PFSK-1 (cell line): ENCODE results near the gene OSBPL3.

Source experiments
- FOXP2 ChIP-seq: optimal IDR thresholded peaks from 2 replicates; pipeline ENCODE3; 2011; ENCODE audit warnings: borderline replicate concordance, control low read depth, inconsistent platforms; ENCODE audit not compliant: insufficient read depth; ENCODE audit errors: extremely low read length, extremely low read depth
- POLR2AphosphoS5 ChIP-seq: IDR thresholded peaks from 2 replicates; pipeline ENCODE4 v1.6.1; 2012; ENCODE audit warnings: low read depth, mild to moderate bottlenecking, control low read depth, low read length, moderate library complexity
- TAF1 ChIP-seq: IDR thresholded peaks from 2 replicates; pipeline ENCODE4 v1.6.1; 2012; ENCODE audit warnings: low read length, control low read depth, borderline replicate concordance; ENCODE audit not compliant: insufficient read depth
- TF ChIP-seq, protein P1 (sequence below), 2 experiments: IDR thresholded peaks; 2 replicates each; pipeline versions ENCODE4 v1.6.1 to v1.8.0; 2011 to 2012; ENCODE audit warnings: low read depth in 2 of 2, low read length in 2 of 2, control low read depth in 1 of 2, inconsistent platforms in 1 of 2, mild to moderate bottlenecking in 1 of 2, moderate library complexity in 1 of 2; ENCODE audit not compliant: insufficient read depth in 1 of 2

DNA sequence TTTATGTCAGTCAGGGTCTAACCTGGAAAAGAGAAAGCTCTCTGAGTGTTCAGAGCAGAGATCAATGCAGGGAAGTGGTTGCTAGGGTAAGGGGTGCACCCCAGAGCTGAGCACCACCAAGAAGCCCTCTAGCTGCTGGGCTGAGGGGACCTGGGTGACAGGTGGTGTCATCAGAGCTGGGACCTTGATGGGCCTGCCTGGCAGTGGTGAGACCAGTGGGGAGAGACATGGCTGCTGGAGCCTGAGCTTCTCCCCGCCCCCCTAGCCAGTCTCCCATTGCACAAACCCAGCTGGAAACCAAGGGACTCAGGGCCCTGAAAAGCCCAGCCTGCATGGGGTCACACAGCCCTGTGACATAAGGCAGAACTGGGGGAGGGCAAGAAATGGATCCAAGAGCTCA lies 49.1 kb upstream of the OSBPL3 start:
- TF ChIP-seq TAF1 (no peak), FOXP2 (no peak), POLR2AphosphoS5 (no peak)
- TF ChIP-seq, protein P1, sequence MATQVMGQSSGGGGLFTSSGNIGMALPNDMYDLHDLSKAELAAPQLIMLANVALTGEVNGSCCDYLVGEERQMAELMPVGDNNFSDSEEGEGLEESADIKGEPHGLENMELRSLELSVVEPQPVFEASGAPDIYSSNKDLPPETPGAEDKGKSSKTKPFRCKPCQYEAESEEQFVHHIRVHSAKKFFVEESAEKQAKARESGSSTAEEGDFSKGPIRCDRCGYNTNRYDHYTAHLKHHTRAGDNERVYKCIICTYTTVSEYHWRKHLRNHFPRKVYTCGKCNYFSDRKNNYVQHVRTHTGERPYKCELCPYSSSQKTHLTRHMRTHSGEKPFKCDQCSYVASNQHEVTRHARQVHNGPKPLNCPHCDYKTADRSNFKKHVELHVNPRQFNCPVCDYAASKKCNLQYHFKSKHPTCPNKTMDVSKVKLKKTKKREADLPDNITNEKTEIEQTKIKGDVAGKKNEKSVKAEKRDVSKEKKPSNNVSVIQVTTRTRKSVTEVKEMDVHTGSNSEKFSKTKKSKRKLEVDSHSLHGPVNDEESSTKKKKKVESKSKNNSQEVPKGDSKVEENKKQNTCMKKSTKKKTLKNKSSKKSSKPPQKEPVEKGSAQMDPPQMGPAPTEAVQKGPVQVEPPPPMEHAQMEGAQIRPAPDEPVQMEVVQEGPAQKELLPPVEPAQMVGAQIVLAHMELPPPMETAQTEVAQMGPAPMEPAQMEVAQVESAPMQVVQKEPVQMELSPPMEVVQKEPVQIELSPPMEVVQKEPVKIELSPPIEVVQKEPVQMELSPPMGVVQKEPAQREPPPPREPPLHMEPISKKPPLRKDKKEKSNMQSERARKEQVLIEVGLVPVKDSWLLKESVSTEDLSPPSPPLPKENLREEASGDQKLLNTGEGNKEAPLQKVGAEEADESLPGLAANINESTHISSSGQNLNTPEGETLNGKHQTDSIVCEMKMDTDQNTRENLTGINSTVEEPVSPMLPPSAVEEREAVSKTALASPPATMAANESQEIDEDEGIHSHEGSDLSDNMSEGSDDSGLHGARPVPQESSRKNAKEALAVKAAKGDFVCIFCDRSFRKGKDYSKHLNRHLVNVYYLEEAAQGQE (IDR thresholded peaks at IDR 0.05; ENCODE audit: insufficient read depth in 1 of 2, low read depth in 2 of 2, low read length in 2 of 2): no peak
